K562 (cell line): Measurements from ENCODE around the gene TMEM139. TPM values are rescaled to one million over a fixed set of nuclear protein-coding genes. Genes with fewer than 3 reads are reported as not detected.

Source experiments
- ARNT ChIP-seq, 2 experiments: fragments of 450-650 bp; IDR thresholded peaks; 2 replicates each; pipeline ENCODE4 v1.6.1; 2016; ENCODE audit warnings: mild to moderate bottlenecking in 1 of 2
- ATF3 ChIP-seq, 2 experiments: fragments of 450-650 bp in 1 of 2; sonication (generic) in 1 of 2; formaldehyde crosslinking in 1 of 2; IDR thresholded peaks in 1 of 2; conservative IDR thresholded peaks in 1 of 2; 2 replicates each; pipeline versions ENCODE4 v1.6.1 to v1.8.1; 2016 to 2023; ENCODE audit warnings: mild to moderate bottlenecking in 2 of 2, moderate library complexity in 2 of 2, inconsistent platforms in 1 of 2, missing genetic modification reagents in 1 of 2
- C11orf30 ChIP-seq: fragments of 450-650 bp; IDR thresholded peaks from 2 replicates; pipeline ENCODE4 v1.6.1; 2016; ENCODE audit warnings: low read depth, mild to moderate bottlenecking
- DPF2 ChIP-seq: fragments of 450-650 bp; IDR thresholded peaks from 2 replicates; pipeline ENCODE4 v1.6.1; 2016
- ETV5 ChIP-seq: sonication (generic); formaldehyde crosslinking; IDR thresholded peaks from 2 replicates; pipeline ENCODE4 v1.4.0; 2020; ENCODE audit warnings: low read depth, mild to moderate bottlenecking, missing genetic modification reagents
- GTF2A2 ChIP-seq: IDR thresholded peaks from 2 replicates; pipeline ENCODE4 v1.6.1; 2016; ENCODE audit warnings: mild to moderate bottlenecking, missing genetic modification characterization, missing compliant biosample characterization
- JUN ChIP-seq, 2 experiments: sonication (generic) in 1 of 2; formaldehyde crosslinking in 1 of 2; IDR thresholded peaks; 2 replicates each; pipeline versions ENCODE4 v1.6.1 to v1.8.0; 2012 to 2022; ENCODE audit warnings: borderline replicate concordance in 2 of 2, mild to moderate bottlenecking in 2 of 2, improper control_type of control experiment in 1 of 2, low read depth in 1 of 2, low read length in 1 of 2, missing genetic modification reagents in 1 of 2
- MCM3 ChIP-seq: fragments of 450-650 bp; IDR thresholded peaks from 2 replicates; pipeline ENCODE4 v1.6.1; 2016
- MYNN ChIP-seq, 2 experiments: sonication (generic); formaldehyde crosslinking in 1 of 2; IDR thresholded peaks; 2 replicates each; pipeline versions ENCODE4 v1.5.0 to v1.6.1; 2016 to 2020; ENCODE audit warnings: antibody characterized with exemption in 1 of 2, missing genetic modification reagents in 1 of 2
- SIN3A ChIP-seq, 2 experiments: fragments of 150-350 bp in 1 of 2; IDR thresholded peaks; 2 replicates each; pipeline ENCODE4 v1.6.1; 2011 to 2016; ENCODE audit warnings: borderline replicate concordance in 2 of 2, low read depth in 2 of 2, low read length in 2 of 2, mild to moderate bottlenecking in 2 of 2, moderate library complexity in 2 of 2; ENCODE audit not compliant: control insufficient read depth in 1 of 2
- SPI1 ChIP-seq: IDR thresholded peaks from 2 replicates; pipeline ENCODE4 v1.6.1; 2011; ENCODE audit warnings: low read depth, low read length, control low read depth, borderline replicate concordance
- ZBTB12 ChIP-seq: fragments of 250-450 bp; sonication (Bioruptor Pico); IDR thresholded peaks from 2 replicates; pipeline ENCODE4 v1.4.0; 2020
- ZC3H4 ChIP-seq: sonication (generic); formaldehyde crosslinking; IDR thresholded peaks from 2 replicates; pipeline ENCODE4 v1.9.0; 2021; ENCODE audit warnings: missing genetic modification reagents, borderline replicate concordance
- ZFP30 ChIP-seq: fragments of 250-450 bp; sonication (Bioruptor Pico); IDR thresholded peaks from 2 replicates; pipeline ENCODE4 v1.8.0; 2022; ENCODE audit warnings: moderate library complexity, mild to moderate bottlenecking, inconsistent platforms, borderline replicate concordance
- ZNF639 ChIP-seq, 2 experiments: fragments of 200-800 bp in 1 of 2; sonication (Bioruptor generic) in 1 of 2; sonication (generic) in 1 of 2; formaldehyde crosslinking in 1 of 2; IDR thresholded peaks in 1 of 2; conservative IDR thresholded peaks in 1 of 2; 2 replicates each; pipeline versions ENCODE4 v1.5.0 to v1.6.1; 2016 to 2020; ENCODE audit warnings: missing compliant biosample characterization in 1 of 2, missing genetic modification characterization in 1 of 2, missing genetic modification reagents in 1 of 2
- ZNF75A ChIP-seq: fragments of 450-650 bp; formaldehyde crosslinking; IDR thresholded peaks from 2 replicates; pipeline ENCODE4 v1.4.0; 2020; ENCODE audit warnings: mild to moderate bottlenecking
- polyA plus RNA-seq, 8 experiments: library from polyadenylated mRNA; depleted of rRNA in 4 of 8; stranded (reverse) in 5 of 8; unstranded in 3 of 8; fragments of >200 nt; fragmentation: Nextera tagmentation in 2 of 8; fragmentation: Illumina TruSeq in 1 of 8; extraction: Ambion mirVana in 2 of 8; extraction: Trizol in 1 of 8; gene quantifications; 2 replicates each; pipeline versions ENCODE4 v1.2.1 to v1.2.3, GENCODE V29; 2011 to 2014; ENCODE audit warnings: inconsistent platforms in 1 of 8, missing spikeins in 1 of 8
- total RNA-seq, 7 experiments: library from RNA; depleted of rRNA in 6 of 7; stranded (reverse); fragments of >200 nt in 6 of 7; fragmentation: Illumina TruSeq in 2 of 7; extraction: Trizol in 2 of 7; gene quantifications; 2 replicates each; pipeline versions ENCODE4 v1.2.1 to v1.2.3, GENCODE V29; 2011 to 2021; ENCODE audit warnings: low replicate concordance in 1 of 7
- TF ChIP-seq, protein P1 (sequence below): fragments of 250-450 bp; sonication (Bioruptor Pico); IDR thresholded peaks from 2 replicates; pipeline ENCODE4 v1.8.0; 2021; ENCODE audit warnings: borderline replicate concordance, mild to moderate bottlenecking, moderate library complexity; ENCODE audit not compliant: poor library complexity, severe bottlenecking
- TF ChIP-seq, protein P2 (sequence below): sonication (generic); formaldehyde crosslinking; IDR thresholded peaks from 2 replicates; pipeline ENCODE4 v1.8.0; 2022; ENCODE audit warnings: mild to moderate bottlenecking, missing genetic modification reagents, borderline replicate concordance

TMEM139 gene
- total and polyA plus RNA-seq, 9 of the 15 experiments (the other 6 are each of a cell fraction or from before 2014, with no cell fraction given) = 0.27 to 1.8 (median 0.79) TPM

GRCh38 chr7:143263266-143264195 is 21.2 kb upstream of the TMEM139 start, which contains the start of gene GSTK1 (continued):
- TF ChIP-seq ETV5 (CRISPR knock-in tag) = peak; percentile 84
- TF ChIP-seq MYNN (IDR thresholded peaks at IDR 0.05) = peak; percentile 58; the same call in 1 of the 2 replicates
- TF ChIP-seq MYNN (CRISPR knock-in tag; IDR thresholded peaks at IDR 0.05) = no peak
- no peak for TF ChIP-seq ZFP30 (CRISPR knock-in tag)
- TF ChIP-seq ZC3H4 = no peak
- TF ChIP-seq SIN3A (IDR thresholded peaks at IDR 0.05; ENCODE audit: borderline replicate concordance in 2 of 2, control insufficient read depth in 1 of 2, low read depth in 2 of 2, low read length in 2 of 2) = peak; percentile 47 to 66; a peak in 3 of 4 replicates
- no peak for TF ChIP-seq ZBTB12 (CRISPR knock-in tag)
- TF ChIP-seq C11orf30 = no peak
- 0 out of 2 replicates have a peak, but pooled peaks have one; percentile 7 for TF ChIP-seq JUN (IDR thresholded peaks at IDR 0.05; ENCODE audit: borderline replicate concordance, low read depth, low read length)
- no peak for TF ChIP-seq JUN (CRISPR knock-in tag; IDR thresholded peaks at IDR 0.05; ENCODE audit: borderline replicate concordance)
- TF ChIP-seq ZNF75A (CRISPR knock-in tag) = no peak
- TF ChIP-seq SPI1 = peak; percentile 1; the same call in 1 of the 2 replicates
- TF ChIP-seq, protein P1, sequence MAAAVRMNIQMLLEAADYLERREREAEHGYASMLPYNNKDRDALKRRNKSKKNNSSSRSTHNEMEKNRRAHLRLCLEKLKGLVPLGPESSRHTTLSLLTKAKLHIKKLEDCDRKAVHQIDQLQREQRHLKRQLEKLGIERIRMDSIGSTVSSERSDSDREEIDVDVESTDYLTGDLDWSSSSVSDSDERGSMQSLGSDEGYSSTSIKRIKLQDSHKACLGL (CRISPR knock-in tag) = peak; percentile 18
- TF ChIP-seq, protein P2, sequence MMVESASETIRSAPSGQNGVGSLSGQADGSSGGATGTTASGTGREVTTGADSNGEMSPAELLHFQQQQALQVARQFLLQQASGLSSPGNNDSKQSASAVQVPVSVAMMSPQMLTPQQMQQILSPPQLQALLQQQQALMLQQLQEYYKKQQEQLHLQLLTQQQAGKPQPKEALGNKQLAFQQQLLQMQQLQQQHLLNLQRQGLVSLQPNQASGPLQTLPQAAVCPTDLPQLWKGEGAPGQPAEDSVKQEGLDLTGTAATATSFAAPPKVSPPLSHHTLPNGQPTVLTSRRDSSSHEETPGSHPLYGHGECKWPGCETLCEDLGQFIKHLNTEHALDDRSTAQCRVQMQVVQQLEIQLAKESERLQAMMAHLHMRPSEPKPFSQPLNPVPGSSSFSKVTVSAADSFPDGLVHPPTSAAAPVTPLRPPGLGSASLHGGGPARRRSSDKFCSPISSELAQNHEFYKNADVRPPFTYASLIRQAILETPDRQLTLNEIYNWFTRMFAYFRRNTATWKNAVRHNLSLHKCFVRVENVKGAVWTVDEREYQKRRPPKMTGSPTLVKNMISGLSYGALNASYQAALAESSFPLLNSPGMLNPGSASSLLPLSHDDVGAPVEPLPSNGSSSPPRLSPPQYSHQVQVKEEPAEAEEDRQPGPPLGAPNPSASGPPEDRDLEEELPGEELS (CRISPR knock-in tag) = no peak; the same call in 1 of the 2 replicates
- TF ChIP-seq ZNF639 (CRISPR knock-in tag; conservative IDR thresholded peaks at IDR 0.05 in 1 of 2, IDR thresholded peaks at IDR 0.05 in 1 of 2) = no peak
- TF ChIP-seq DPF2 = peak; percentile 22; the same call in 1 of the 2 replicates
- no peak for TF ChIP-seq ATF3 (IDR thresholded peaks at IDR 0.05)
- TF ChIP-seq ATF3 (CRISPR knock-in tag; conservative IDR thresholded peaks at IDR 0.05) = no peak
- TF ChIP-seq MCM3 = no peak
- TF ChIP-seq ARNT (IDR thresholded peaks at IDR 0.05) = no peak
- TF ChIP-seq GTF2A2 = no peak
